ENCODE results near the gene C11orf58.
A peak's percentile ranks its signal among the peaks of the same experiment; 100 is the strongest.

Gene C11orf58

GRCh38 chr11:16738193-16738946 lies at the start of gene C11orf58:
TSS of gene C11orf58 (plus strand) at chr11:16738647. CDS start at chr11:16738779, 132 bp downstream.
- no peak for TF ChIP-seq CTCF (IDR thresholded peaks at IDR 0.05; ENCODE audit: low read length, missing control alignments)
- H3K4me3 ChIP-seq (replicated peaks; ENCODE audit: low read depth, low read length): peak within 1 kb of the TSS; percentile 97
- peak; percentile 97 for DNase-seq (ENCODE audit: low read depth)

GRCh38 chr11:16690086-16690485 lies 48.4 kb upstream of the C11orf58 start:
- no peak overlapping the region for H3K4me3 ChIP-seq (replicated peaks; ENCODE audit: low read depth, low read length)
- no peak for TF ChIP-seq CTCF (IDR thresholded peaks at IDR 0.05; ENCODE audit: low read length, missing control alignments)
- no peak for DNase-seq (ENCODE audit: low read depth)

- no peak for DNase-seq (ENCODE audit: low read depth)
- H3K4me3 ChIP-seq (replicated peaks; ENCODE audit: low read depth, low read length): no peak overlapping the region
- no peak for TF ChIP-seq CTCF (IDR thresholded peaks at IDR 0.05; ENCODE audit: low read length, missing control alignments)
These were observed 34.7 kb upstream of the C11orf58 start for GRCh38 chr11:16703795-16704194.

GRCh38 chr11:16713594-16713993 lies 24.9 kb upstream of the C11orf58 start:
- no peak overlapping the region for H3K4me3 ChIP-seq (replicated peaks; ENCODE audit: low read depth, low read length)
- DNase-seq (ENCODE audit: low read depth): no peak
- TF ChIP-seq CTCF (IDR thresholded peaks at IDR 0.05; ENCODE audit: low read length, missing control alignments): no peak

GRCh38 chr11:16722581-16723344 lies 15.7 kb upstream of the C11orf58 start:
- no peak for TF ChIP-seq CTCF (IDR thresholded peaks at IDR 0.05; ENCODE audit: low read length, missing control alignments)

GRCh38 chr11:16727806-16728205 lies 10.6 kb upstream of the C11orf58 start:
- no peak for DNase-seq (ENCODE audit: low read depth)
- no peak overlapping the region for H3K4me3 ChIP-seq (replicated peaks; ENCODE audit: low read depth, low read length)
- no peak for TF ChIP-seq CTCF (IDR thresholded peaks at IDR 0.05; ENCODE audit: low read length, missing control alignments)

More at GRCh38 chr11:16722581-16723344, 15.7 kb upstream of the C11orf58 start:
- no peak for DNase-seq (ENCODE audit: low read depth)
- no peak overlapping the region for H3K4me3 ChIP-seq (replicated peaks; ENCODE audit: low read depth, low read length)

Data from fibroblast of pulmonary artery (primary cell).